ENCODE results near the gene EPC1. TPM values are rescaled to one million over a fixed set of nuclear protein-coding genes. Genes with fewer than 3 reads are reported as not detected.

EPC1 gene
- total and polyA plus RNA-seq, 9 of the 15 experiments (the other 6 are each of a cell fraction or from before 2014, with no cell fraction given), result 7.0 to 43.6 (median 16.1) TPM

DNA sequence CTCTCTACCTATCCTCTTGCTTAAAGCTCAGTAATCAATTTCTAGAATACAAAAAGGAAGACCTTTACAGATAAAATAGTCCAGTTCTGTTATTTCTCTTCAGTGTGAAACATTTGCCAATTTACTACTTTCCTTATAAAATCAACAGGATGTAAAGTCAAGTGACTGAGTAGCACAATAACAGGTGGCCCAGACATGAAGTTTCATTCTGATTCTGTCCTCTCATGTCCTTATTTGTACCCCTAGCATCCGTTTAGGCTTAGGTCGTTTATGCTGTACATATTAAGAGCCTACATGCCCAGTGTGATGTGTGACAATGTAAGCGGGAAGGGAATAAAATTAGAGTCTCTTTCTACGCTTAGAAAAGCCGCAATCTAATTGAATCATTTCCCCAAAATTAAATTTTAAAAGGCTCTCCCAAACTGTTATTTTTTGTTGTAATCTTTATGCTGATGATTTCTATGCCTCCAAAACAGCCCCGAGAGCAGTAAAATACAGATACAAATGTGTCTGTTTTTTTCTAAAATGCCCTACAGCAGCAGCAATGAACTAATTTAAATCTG, 29.1 kb downstream of the EPC1 start:
- ATAC-seq (no peak), DNase-seq (ENCODE audit: extremely low read depth in 1 of 4, low spot score in 3 of 4) (no peak), FAIRE-seq (no peak)
- ChIA-PET CTCF (ENCODE audit: low intra/inter-chr PET ratio) (no interaction called here), POLR2A (interaction anchor here (2.1 kb wide), 1 partner anchor 19 kb away, joined by 6 read pairs; no protein-coding TSS in a partner anchor)
- no peak overlapping the region for H3K4me3 ChIP-seq
- H3K4me2 ChIP-seq (ENCODE audit: insufficient read depth, low read length), result no peak overlapping the region
- WGBS (ENCODE audit: insufficient coverage, low coverage, missing lambda C conversion rate), result 73% methylated on average over 6 of the region's 6 CpGs
- H3K36me3 ChIP-seq (ENCODE audit: control insufficient read depth, insufficient read depth, low read length), result peaks cover 3% of the 10 kb centered on the region; the same call in 1 of the 3 replicates
- in situ Hi-C loops (cut with MboI) (no loop called here), intact Hi-C loops (cut with micrococcal nuclease) (no loop called here)
- H3K9ac ChIP-seq (ENCODE audit: insufficient read depth in 1 of 2, low read depth in 2 of 2, low read length in 2 of 2), result no peak overlapping the region
- TF ChIP-seq SETDB1 (IDR thresholded peaks at IDR 0.05; ENCODE audit: low read length) (no peak), POLR3G (IDR thresholded peaks at IDR 0.05; ENCODE audit: extremely low read depth, insufficient read length, insufficient replicate concordance) (no peak)
- no peaks in the 10 kb centered on the region for H3K9me1 ChIP-seq (ENCODE audit: control insufficient read depth, insufficient read depth, low read length)
- no TSS peak for BruUV-seq (replicated peaks)
- no peaks in the 10 kb centered on the region for H3K27me3 ChIP-seq (ENCODE audit: control insufficient read depth in 2 of 2, insufficient read depth in 2 of 2, low read length in 2 of 2)
- peaks cover 13% of the 10 kb centered on the region; the same call in 1 of the 2 replicates for H4K20me1 ChIP-seq (replicated peaks; ENCODE audit: control insufficient read depth, insufficient read depth, low read length)
- H2AFZ ChIP-seq (ENCODE audit: low read depth, low read length), result no peak overlapping the region
- H3K4me1 ChIP-seq (replicated peaks in 1 of 2; ENCODE audit: control insufficient read depth in 2 of 2, insufficient read depth in 2 of 2, low read length in 2 of 2), result no peaks in the 10 kb centered on the region
- no peaks in the 10 kb centered on the region for H3K9me3 ChIP-seq (replicated peaks; ENCODE audit: control insufficient read depth, insufficient read depth, low read depth, low read length)
- peaks cover 97% of the 10 kb centered on the region for H3K79me2 ChIP-seq (ENCODE audit: control insufficient read depth, insufficient read depth, low read length)
- H3K27ac ChIP-seq (ENCODE audit: extremely low read depth, low read depth, low read length), result no peak overlapping the region

DNA sequence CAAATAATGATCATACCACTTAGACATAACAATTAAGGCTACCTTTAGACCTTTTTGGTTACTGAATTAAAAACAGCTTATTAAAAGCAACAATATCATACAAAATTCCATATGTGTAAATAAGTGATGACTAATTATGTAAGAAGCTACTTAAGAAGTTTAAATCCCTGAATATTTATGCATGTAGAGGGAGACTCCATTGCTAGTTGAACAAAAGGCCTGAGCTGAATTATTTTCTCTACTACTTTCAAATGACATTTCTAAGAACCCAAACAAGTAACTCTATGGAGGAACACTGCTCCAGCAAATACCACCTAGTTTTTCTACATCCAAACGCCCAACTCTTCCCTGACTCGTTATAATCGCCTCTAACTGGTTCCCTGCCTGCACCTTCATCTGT, 31.5 kb downstream of the EPC1 start:
- Histone ChIP-seq H3K9me3 (replicated peaks; ENCODE audit: control insufficient read depth, insufficient read depth, low read depth, low read length) (no peaks in the 10 kb centered on the region), H2AFZ (ENCODE audit: low read depth, low read length) (no peak overlapping the region), H3K27ac (ENCODE audit: extremely low read depth, low read depth, low read length) (no peak overlapping the region), H3K9me1 (ENCODE audit: control insufficient read depth, insufficient read depth, low read length) (no peaks in the 10 kb centered on the region), H3K4me2 (ENCODE audit: insufficient read depth, low read length) (no peak overlapping the region), H3K79me2 (ENCODE audit: control insufficient read depth, insufficient read depth, low read length) (peaks cover 93% of the 10 kb centered on the region), H3K4me1 (replicated peaks in 1 of 2; ENCODE audit: control insufficient read depth in 2 of 2, insufficient read depth in 2 of 2, low read length in 2 of 2) (no peaks in the 10 kb centered on the region), H3K36me3 (ENCODE audit: control insufficient read depth, insufficient read depth, low read length) (peaks cover 6% of the 10 kb centered on the region; the same call in 1 of the 3 replicates), H3K4me3 (no peak overlapping the region), H3K9ac (ENCODE audit: insufficient read depth in 1 of 2, low read depth in 2 of 2, low read length in 2 of 2) (no peak overlapping the region), H4K20me1 (replicated peaks; ENCODE audit: control insufficient read depth, insufficient read depth, low read length) (peaks cover 13% of the 10 kb centered on the region; the same call in 1 of the 2 replicates), H3K27me3 (ENCODE audit: control insufficient read depth in 2 of 2, insufficient read depth in 2 of 2, low read length in 2 of 2) (no peaks in the 10 kb centered on the region)
- CTCF ChIA-PET (ENCODE audit: low intra/inter-chr PET ratio), result no interaction called here
- POLR2A ChIA-PET, result interaction anchor here (2.1 kb wide), 1 partner anchor 11 kb away, joined by 9 read pairs; no protein-coding TSS in a partner anchor
- intact Hi-C loops (cut with micrococcal nuclease) (no loop called here), in situ Hi-C loops (cut with MboI) (no loop called here)
- 82% methylated on average over 3 of the region's 3 CpGs for WGBS (ENCODE audit: insufficient coverage, low coverage, missing lambda C conversion rate)
- ATAC-seq (no peak), FAIRE-seq (no peak), DNase-seq (ENCODE audit: extremely low read depth in 1 of 4, low spot score in 3 of 4) (no peak)
- BruUV-seq (replicated peaks), result no TSS peak
- TF ChIP-seq ZNF253 (CRISPR knock-in tag; conservative IDR thresholded peaks at IDR 0.05) (no peak), STAG1 (CRISPR knock-in tag; IDR thresholded peaks at IDR 0.05; ENCODE audit: borderline replicate concordance) (no peak)
- TF ChIP-seq, protein P1, sequence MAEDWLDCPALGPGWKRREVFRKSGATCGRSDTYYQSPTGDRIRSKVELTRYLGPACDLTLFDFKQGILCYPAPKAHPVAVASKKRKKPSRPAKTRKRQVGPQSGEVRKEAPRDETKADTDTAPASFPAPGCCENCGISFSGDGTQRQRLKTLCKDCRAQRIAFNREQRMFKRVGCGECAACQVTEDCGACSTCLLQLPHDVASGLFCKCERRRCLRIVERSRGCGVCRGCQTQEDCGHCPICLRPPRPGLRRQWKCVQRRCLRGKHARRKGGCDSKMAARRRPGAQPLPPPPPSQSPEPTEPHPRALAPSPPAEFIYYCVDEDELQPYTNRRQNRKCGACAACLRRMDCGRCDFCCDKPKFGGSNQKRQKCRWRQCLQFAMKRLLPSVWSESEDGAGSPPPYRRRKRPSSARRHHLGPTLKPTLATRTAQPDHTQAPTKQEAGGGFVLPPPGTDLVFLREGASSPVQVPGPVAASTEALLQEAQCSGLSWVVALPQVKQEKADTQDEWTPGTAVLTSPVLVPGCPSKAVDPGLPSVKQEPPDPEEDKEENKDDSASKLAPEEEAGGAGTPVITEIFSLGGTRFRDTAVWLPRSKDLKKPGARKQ (CRISPR knock-in tag; IDR thresholded peaks at IDR 0.05), result no peak
- TF ChIP-seq, protein P2, sequence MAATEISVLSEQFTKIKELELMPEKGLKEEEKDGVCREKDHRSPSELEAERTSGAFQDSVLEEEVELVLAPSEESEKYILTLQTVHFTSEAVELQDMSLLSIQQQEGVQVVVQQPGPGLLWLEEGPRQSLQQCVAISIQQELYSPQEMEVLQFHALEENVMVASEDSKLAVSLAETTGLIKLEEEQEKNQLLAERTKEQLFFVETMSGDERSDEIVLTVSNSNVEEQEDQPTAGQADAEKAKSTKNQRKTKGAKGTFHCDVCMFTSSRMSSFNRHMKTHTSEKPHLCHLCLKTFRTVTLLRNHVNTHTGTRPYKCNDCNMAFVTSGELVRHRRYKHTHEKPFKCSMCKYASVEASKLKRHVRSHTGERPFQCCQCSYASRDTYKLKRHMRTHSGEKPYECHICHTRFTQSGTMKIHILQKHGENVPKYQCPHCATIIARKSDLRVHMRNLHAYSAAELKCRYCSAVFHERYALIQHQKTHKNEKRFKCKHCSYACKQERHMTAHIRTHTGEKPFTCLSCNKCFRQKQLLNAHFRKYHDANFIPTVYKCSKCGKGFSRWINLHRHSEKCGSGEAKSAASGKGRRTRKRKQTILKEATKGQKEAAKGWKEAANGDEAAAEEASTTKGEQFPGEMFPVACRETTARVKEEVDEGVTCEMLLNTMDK (IDR thresholded peaks at IDR 0.05; ENCODE audit: borderline replicate concordance, insufficient read depth, low read depth, low read length, poor library complexity, severe bottlenecking), result no peak
- TF ChIP-seq, protein P3, sequence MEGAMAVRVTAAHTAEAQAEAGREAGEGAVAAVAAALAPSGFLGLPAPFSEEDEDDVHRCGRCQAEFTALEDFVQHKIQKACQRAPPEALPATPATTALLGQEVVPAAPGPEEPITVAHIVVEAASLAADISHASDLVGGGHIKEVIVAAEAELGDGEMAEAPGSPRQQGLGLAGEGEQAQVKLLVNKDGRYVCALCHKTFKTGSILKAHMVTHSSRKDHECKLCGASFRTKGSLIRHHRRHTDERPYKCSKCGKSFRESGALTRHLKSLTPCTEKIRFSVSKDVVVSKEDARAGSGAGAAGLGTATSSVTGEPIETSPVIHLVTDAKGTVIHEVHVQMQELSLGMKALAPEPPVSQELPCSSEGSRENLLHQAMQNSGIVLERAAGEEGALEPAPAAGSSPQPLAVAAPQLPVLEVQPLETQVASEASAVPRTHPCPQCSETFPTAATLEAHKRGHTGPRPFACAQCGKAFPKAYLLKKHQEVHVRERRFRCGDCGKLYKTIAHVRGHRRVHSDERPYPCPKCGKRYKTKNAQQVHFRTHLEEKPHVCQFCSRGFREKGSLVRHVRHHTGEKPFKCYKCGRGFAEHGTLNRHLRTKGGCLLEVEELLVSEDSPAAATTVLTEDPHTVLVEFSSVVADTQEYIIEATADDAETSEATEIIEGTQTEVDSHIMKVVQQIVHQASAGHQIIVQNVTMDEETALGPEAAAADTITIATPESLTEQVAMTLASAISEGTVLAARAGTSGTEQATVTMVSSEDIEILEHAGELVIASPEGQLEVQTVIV (CRISPR knock-in tag; IDR thresholded peaks at IDR 0.05; ENCODE audit: borderline replicate concordance), result no peak

Data from K562 (cell line).